SK-N-SH (cell line): ENCODE results near the gene SC5D. TPM values are rescaled to one million over a fixed set of nuclear protein-coding genes. Genes with fewer than 3 reads are reported as not detected.

Source experiments
- CTCF ChIA-PET: fragments of 300-600, 350-600 bp; formaldehyde crosslinking; extraction: SDS; loops from one replicate; lab custom pipeline; 2021; lab: Yijun Ruan, JAX
- POLR2A ChIA-PET: fragments of 350-600 bp; sonication (Branson Sonifier 250); formaldehyde crosslinking; extraction: SDS; loops from one replicate; lab custom pipeline; 2020; ENCODE audit warnings: antibody characterized with exemption, inconsistent platforms; lab: Yijun Ruan, JAX
- DNase-seq: peaks from one replicate; pipeline ENCODE4 v3.0.0; 2012
- H2AFZ ChIP-seq: fragments of 200-600 bp; sonication (generic); 2 replicates; pipeline ENCODE4 v1.8.1; 2016; ENCODE audit warnings: antibody characterized with exemption, mild to moderate bottlenecking, low read depth
- H3F3A ChIP-seq: fragments of 200-600 bp; sonication (generic); replicated peaks from 2 replicates; pipeline ENCODE3; 2016; ENCODE audit warnings: antibody characterized with exemption, mild to moderate bottlenecking; ENCODE audit not compliant: insufficient read depth
- H3K27ac ChIP-seq, 2 experiments: fragments of 200-500 bp in 1 of 2; fragments of 200-600 bp in 1 of 2; sonication (Bioruptor generic) in 1 of 2; sonication (generic), shearing (Covaris generic) in 1 of 2; 2 replicates each; pipeline versions ENCODE4 v1.5.1 to v1.6.1; 2014 to 2016; ENCODE audit warnings: low read depth in 2 of 2, inconsistent platforms in 1 of 2, low read length in 1 of 2, mild to moderate bottlenecking in 1 of 2, mixed read lengths in 1 of 2
- H3K27me3 ChIP-seq: fragments of 200-600 bp; sonication (generic), shearing (Covaris generic); 2 replicates; pipeline ENCODE4 v1.6.1; 2016; ENCODE audit warnings: mixed run types; ENCODE audit not compliant: insufficient read depth
- H3K36me3 ChIP-seq, 2 experiments: fragments of 200-500 bp in 1 of 2; fragments of 200-600 bp in 1 of 2; sonication (Bioruptor generic) in 1 of 2; sonication (generic) in 1 of 2; replicated peaks in 1 of 2; 2 replicates each; pipeline versions ENCODE3 to v1.5.1; 2014 to 2016; ENCODE audit warnings: low read length in 1 of 2, mild to moderate bottlenecking in 1 of 2; ENCODE audit not compliant: insufficient read depth in 2 of 2, control insufficient read depth in 1 of 2
- H3K4me1 ChIP-seq, 2 experiments: fragments of 200-500 bp in 1 of 2; fragments of 200-600 bp in 1 of 2; sonication (Bioruptor generic) in 1 of 2; sonication (generic), shearing (Covaris generic) in 1 of 2; 2 replicates each; pipeline versions ENCODE4 v1.5.1 to v1.6.1; 2014 to 2016; ENCODE audit warnings: low read depth in 1 of 2, low read length in 1 of 2, mixed run types in 1 of 2; ENCODE audit not compliant: insufficient read depth in 2 of 2, control insufficient read depth in 1 of 2
- H3K4me2 ChIP-seq: fragments of 200-600 bp; sonication (generic), shearing (Covaris generic); 2 replicates; pipeline ENCODE4 v1.6.1; 2017; ENCODE audit warnings: mixed run types
- H3K4me3 ChIP-seq, 2 experiments: fragments of 200-500 bp in 1 of 2; fragments of 200-600 bp in 1 of 2; sonication (Bioruptor generic) in 1 of 2; sonication (generic), shearing (Covaris generic) in 1 of 2; 2 replicates each; pipeline versions ENCODE4 v1.5.1 to v1.8.1; 2014 to 2016; ENCODE audit warnings: low read depth in 2 of 2, inconsistent platforms in 1 of 2, low read length in 1 of 2, mild to moderate bottlenecking in 1 of 2, mixed read lengths in 1 of 2, moderate library complexity in 1 of 2
- H3K79me2 ChIP-seq: fragments of 200-600 bp; sonication (generic); 2 replicates; pipeline ENCODE4 v1.8.1; 2017; ENCODE audit warnings: mild to moderate bottlenecking; ENCODE audit not compliant: insufficient read depth
- H3K9ac ChIP-seq: fragments of 200-600 bp; sonication (generic); 2 replicates; pipeline ENCODE4 v1.6.1; 2017; ENCODE audit warnings: mixed run types
- H3K9me2 ChIP-seq: fragments of 200-600 bp; sonication (generic); 2 replicates; pipeline ENCODE4 v1.6.1; 2017; ENCODE audit warnings: mixed run types
- H3K9me3 ChIP-seq: fragments of 200-600 bp; sonication (generic); 2 replicates; pipeline ENCODE4 v1.6.1; 2017; ENCODE audit warnings: mixed run types, mild to moderate bottlenecking, moderate library complexity
- H4K20me1 ChIP-seq: fragments of 200-600 bp; sonication (generic); 2 replicates; pipeline ENCODE4 v1.6.1; 2017; ENCODE audit warnings: mild to moderate bottlenecking, mixed run types; ENCODE audit not compliant: insufficient read depth
- CHD2 ChIP-seq: fragments of 150-350 bp; IDR thresholded peaks from 2 replicates; pipeline ENCODE4 v1.6.1; 2018; ENCODE audit warnings: low read length; ENCODE audit not compliant: partially characterized antibody
- EZH2phosphoT487 ChIP-seq: fragments of 200-600 bp; sonication (generic); IDR thresholded peaks from 2 replicates; pipeline ENCODE4 v1.6.1; 2017; ENCODE audit warnings: low read depth, mixed run types, mild to moderate bottlenecking, antibody characterized with exemption, moderate library complexity, borderline replicate concordance
- FOXM1 ChIP-seq: IDR thresholded peaks from 2 replicates; pipeline ENCODE4 v1.4.0; 2012; ENCODE audit warnings: low read depth, mild to moderate bottlenecking
- GABPA ChIP-seq: IDR thresholded peaks from 2 replicates; pipeline ENCODE4 v1.4.0; 2012; ENCODE audit warnings: low read depth, mild to moderate bottlenecking
- GATA2 ChIP-seq: sonication (generic); formaldehyde crosslinking; IDR thresholded peaks from 2 replicates; pipeline ENCODE4 v1.5.0; 2020; ENCODE audit warnings: mild to moderate bottlenecking, missing genetic modification reagents
- JUND ChIP-seq: IDR thresholded peaks from 2 replicates; pipeline ENCODE4 v1.4.0; 2012
- MXI1 ChIP-seq: IDR thresholded peaks from 2 replicates; pipeline ENCODE4 v1.6.1; 2012; ENCODE audit warnings: mild to moderate bottlenecking, low read depth, low read length, improper control_type of control experiment
- NRF1 ChIP-seq: IDR thresholded peaks from 2 replicates; pipeline ENCODE4 v1.6.1; 2012; ENCODE audit warnings: low read depth, mild to moderate bottlenecking, low read length
- RAD21 ChIP-seq: IDR thresholded peaks from 2 replicates; pipeline ENCODE4 v1.6.1; 2012; ENCODE audit warnings: mild to moderate bottlenecking, low read length
- RCOR1 ChIP-seq: fragments of 150-350 bp; IDR thresholded peaks from 2 replicates; pipeline ENCODE4 v1.6.1; 2017; ENCODE audit warnings: antibody characterized with exemption, low read length
- REST ChIP-seq: IDR thresholded peaks from 2 replicates; pipeline ENCODE4 v1.6.1; 2012; ENCODE audit warnings: mild to moderate bottlenecking, low read depth, low read length, moderate library complexity
- RXRA ChIP-seq: IDR thresholded peaks from 2 replicates; pipeline ENCODE4 v1.4.0; 2012; ENCODE audit warnings: low read depth, mild to moderate bottlenecking, borderline replicate concordance
- SIN3A ChIP-seq: IDR thresholded peaks from 2 replicates; pipeline ENCODE4 v1.6.1; 2012; ENCODE audit warnings: low read depth, mild to moderate bottlenecking, low read length, moderate library complexity, borderline replicate concordance
- TEAD4 ChIP-seq: IDR thresholded peaks from 2 replicates; pipeline ENCODE4 v1.4.0; 2012; ENCODE audit warnings: mild to moderate bottlenecking, borderline replicate concordance; ENCODE audit not compliant: insufficient read depth
- YY1 ChIP-seq: IDR thresholded peaks from 2 replicates; pipeline ENCODE4 v1.4.0; 2012; ENCODE audit warnings: low read depth, mild to moderate bottlenecking
- WGBS: methylation state at CpG from one replicate; pipeline ENCODE4 v1.1.6; 2017; ENCODE audit warnings: low lambda C conversion rate; 5-methylcytosine and 5-hydroxymethylcytosine counted together
- polyA plus RNA-seq, 3 experiments: library from polyadenylated mRNA; depleted of rRNA; stranded (reverse); fragments of >200 nt; gene quantifications; 2 replicates each; pipeline ENCODE4 v1.2.3, GENCODE V29; 2012
- TF ChIP-seq, protein P1 (sequence below): fragments of 150-350 bp; IDR thresholded peaks from 2 replicates; pipeline ENCODE4 v1.6.1; 2016; ENCODE audit warnings: mild to moderate bottlenecking, low read depth, low read length
- TF ChIP-seq, protein P2 (sequence below): IDR thresholded peaks from 2 replicates; pipeline ENCODE4 v1.4.0; 2012; ENCODE audit warnings: low read depth

Gene SC5D
- polyA plus RNA-seq, 1 of the 3 experiments (the other 2 are of a cell fraction) = 8.9 TPM

DNA sequence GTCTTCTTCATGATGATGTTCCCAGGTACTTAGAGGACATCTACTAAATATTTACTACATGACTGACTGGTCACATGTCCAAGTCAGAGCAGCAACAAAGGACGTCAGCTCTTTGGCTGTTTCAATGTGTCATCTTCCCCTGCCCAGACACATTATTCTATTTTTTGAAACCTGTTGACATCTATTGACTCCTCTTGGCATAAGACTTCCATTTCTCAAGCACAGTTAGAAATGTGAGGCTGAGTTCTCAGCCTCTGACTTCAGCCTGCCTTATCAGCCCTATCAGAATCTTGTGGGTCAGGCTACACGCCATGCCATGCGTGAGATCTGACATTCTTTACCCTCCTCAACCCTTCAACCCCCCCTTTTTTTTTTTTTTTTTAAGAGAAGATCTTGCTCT lies 63.8 kb downstream of the SC5D start:
- H3K4me2 ChIP-seq = no peak overlapping the region
- H3F3A ChIP-seq = no peaks in the 10 kb centered on the region
- WGBS = 34% methylated on average over 3 of the region's 3 CpGs
- no peak overlapping the region for H3K27ac ChIP-seq
- H2AFZ ChIP-seq = no peak overlapping the region
- TF ChIP-seq, protein P1, sequence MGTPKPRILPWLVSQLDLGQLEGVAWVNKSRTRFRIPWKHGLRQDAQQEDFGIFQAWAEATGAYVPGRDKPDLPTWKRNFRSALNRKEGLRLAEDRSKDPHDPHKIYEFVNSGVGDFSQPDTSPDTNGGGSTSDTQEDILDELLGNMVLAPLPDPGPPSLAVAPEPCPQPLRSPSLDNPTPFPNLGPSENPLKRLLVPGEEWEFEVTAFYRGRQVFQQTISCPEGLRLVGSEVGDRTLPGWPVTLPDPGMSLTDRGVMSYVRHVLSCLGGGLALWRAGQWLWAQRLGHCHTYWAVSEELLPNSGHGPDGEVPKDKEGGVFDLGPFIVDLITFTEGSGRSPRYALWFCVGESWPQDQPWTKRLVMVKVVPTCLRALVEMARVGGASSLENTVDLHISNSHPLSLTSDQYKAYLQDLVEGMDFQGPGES = no peak
- TF ChIP-seq EZH2phosphoT487 = no peak
- no peak for TF ChIP-seq CHD2
- TF ChIP-seq RAD21 = no peak
- TF ChIP-seq RXRA = no peak
- TF ChIP-seq FOXM1 = no peak
- no peak for TF ChIP-seq JUND
- no peak for TF ChIP-seq GATA2 (CRISPR knock-in tag)
- no peak for TF ChIP-seq REST
- TF ChIP-seq YY1 = no peak
- no peak for TF ChIP-seq GABPA
- no peak for TF ChIP-seq SIN3A
- TF ChIP-seq NRF1 = no peak
- no peak for TF ChIP-seq RCOR1
- TF ChIP-seq TEAD4 = no peak
- TF ChIP-seq MXI1 = no peak
- TF ChIP-seq, protein P2, sequence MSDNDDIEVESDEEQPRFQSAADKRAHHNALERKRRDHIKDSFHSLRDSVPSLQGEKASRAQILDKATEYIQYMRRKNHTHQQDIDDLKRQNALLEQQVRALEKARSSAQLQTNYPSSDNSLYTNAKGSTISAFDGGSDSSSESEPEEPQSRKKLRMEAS = no peak
- H3K4me1 ChIP-seq = peaks cover 0 to 2% of the 10 kb centered on the region in 2 experiments; a peak in 1 of 4 replicates
- no peak for DNase-seq
- no peaks in the 10 kb centered on the region for H3K36me3 ChIP-seq
- no peaks in the 10 kb centered on the region for H4K20me1 ChIP-seq
- H3K9me2 ChIP-seq = no peaks in the 10 kb centered on the region
- no peaks in the 10 kb centered on the region for H3K9me3 ChIP-seq
- H3K79me2 ChIP-seq = no peaks in the 10 kb centered on the region
- POLR2A ChIA-PET = no interaction called here
- no peak overlapping the region for H3K9ac ChIP-seq
- H3K27me3 ChIP-seq = no peaks in the 10 kb centered on the region; the same call in 1 of the 2 replicates
- no peak overlapping the region for H3K4me3 ChIP-seq
- CTCF ChIA-PET = no interaction called here

Other genes starting within 250 kb of the SC5D start
- 0.58 and 0.88 TPM in 2 replicates for gene TECTA, start 191.5 kb upstream of the SC5D start, polyA plus RNA-seq (2012; rRNA removed)
- gene SORL1, start 159.5 kb downstream of the SC5D start, polyA plus RNA-seq (2012; rRNA removed) = 6.1 and 7.1 TPM in 2 replicates